Transverse colon (tissue), 4 donors: ENCODE measurements around the gene CALR. TPM values are rescaled to one million over a fixed set of nuclear protein-coding genes. Genes with fewer than 3 reads are reported as not detected.
"Not testable (repeated sequence)": the region's sequence is repeated elsewhere in the genome, so short reads cannot be mapped to it uniquely, and the experiment has no call there.

Experiments
- DNase-seq: peaks from one replicate; pipeline ENCODE4 v3.0.0-alpha.2; 2019
- H3K27ac ChIP-seq, 4 donors: fragments of 200-600 bp; sonication (generic); 2 replicates each; pipeline ENCODE4 v1.5.1; 2016 to 2018; ENCODE audit warnings: inconsistent platforms in 4 of 4
- H3K27me3 ChIP-seq: fragments of 200-600 bp; sonication (generic); 2 replicates; pipeline ENCODE4 v1.5.1; 2017; ENCODE audit warnings: inconsistent platforms
- H3K36me3 ChIP-seq, 4 donors: fragments of 200-600 bp; sonication (generic); 2 replicates each; pipeline ENCODE4 v1.5.1; 2017 to 2019; ENCODE audit warnings: inconsistent platforms in 4 of 4
- H3K4me1 ChIP-seq, 4 donors: fragments of 200-600 bp; sonication (generic); 2 replicates each; pipeline ENCODE4 v1.5.1; 2017 to 2020; ENCODE audit warnings: inconsistent platforms in 4 of 4
- H3K4me3 ChIP-seq, 4 donors: fragments of 200-600 bp; sonication (generic); 1 replicate in 1 of 4; 2 replicates in 3 of 4; pipeline versions ENCODE4 v1.5.1 to v1.6.1; 2017 to 2019; ENCODE audit warnings: inconsistent platforms in 4 of 4
- H3K9me3 ChIP-seq, 2 donors: fragments of 200-600 bp; sonication (generic); 2 replicates each; pipeline ENCODE4 v1.5.1; 2017 to 2019; ENCODE audit warnings: inconsistent platforms in 2 of 2
- EP300 ChIP-seq: sonication (generic); formaldehyde crosslinking; IDR thresholded peaks from one replicate; pipeline ENCODE4 v1.6.1; 2017; ENCODE audit warnings: antibody characterized with exemption, low read depth
- POLR2A ChIP-seq: fragments of 450-650 bp; IDR thresholded peaks from one replicate; pipeline ENCODE4 v1.6.1; 2016; ENCODE audit warnings: antibody characterized with exemption, mild to moderate bottlenecking, moderate library complexity
- POLR2AphosphoS5 ChIP-seq, 3 donors: sonication (generic); formaldehyde crosslinking; IDR thresholded peaks; one replicate each; pipeline ENCODE4 v1.6.1; 2016; ENCODE audit warnings: antibody characterized with exemption in 3 of 3
- WGBS, 2 donors: methylation state at CpG; one replicate each; pipeline ENCODE4 v1.1.5; 2018; ENCODE audit warnings: low coverage in 1 of 2; 5-methylcytosine and 5-hydroxymethylcytosine counted together
- in situ Hi-C, 4 donors: fragments of 200-750 bp; cut with MboI; loops; one replicate each; pipeline versions ENCODE4 v1.15.0 to v1.15.1; 2017; ENCODE audit warnings: low sequenced_read_pairs in 3 of 4, low pct_ligation_motif_present in 1 of 4, low pct_unique_long_range_greater_than_20kb in 1 of 4
- intact Hi-C: fragments of 100-400 bp; cut with DNase I; formaldehyde crosslinking; loops from one replicate; pipeline ENCODE4 v1.15.1; 2023; ENCODE audit warnings: low total_unique reads
- total RNA-seq, 4 donors: library from RNA; depleted of rRNA; stranded (reverse); fragments of >200 nt; gene quantifications; one replicate each; pipeline ENCODE4 v1.1.0, GENCODE V29; 2016
- TF ChIP-seq, protein P1 (sequence below), 5 experiments: fragments of 200-600 bp in 3 of 5; fragments of 450-650 bp in 2 of 5; sonication (generic) in 3 of 5; IDR thresholded peaks; 1 replicate in 2 of 5; 2 replicates in 3 of 5; pipeline ENCODE4 v1.5.1; 2016 to 2017; ENCODE audit warnings: antibody characterized with exemption in 5 of 5, inconsistent platforms in 3 of 5, mild to moderate bottlenecking in 2 of 5, moderate library complexity in 1 of 5

The CALR gene
- 100 to 1,000 TPM; 181 to 444 (median 317) TPM for total RNA-seq

DNA sequence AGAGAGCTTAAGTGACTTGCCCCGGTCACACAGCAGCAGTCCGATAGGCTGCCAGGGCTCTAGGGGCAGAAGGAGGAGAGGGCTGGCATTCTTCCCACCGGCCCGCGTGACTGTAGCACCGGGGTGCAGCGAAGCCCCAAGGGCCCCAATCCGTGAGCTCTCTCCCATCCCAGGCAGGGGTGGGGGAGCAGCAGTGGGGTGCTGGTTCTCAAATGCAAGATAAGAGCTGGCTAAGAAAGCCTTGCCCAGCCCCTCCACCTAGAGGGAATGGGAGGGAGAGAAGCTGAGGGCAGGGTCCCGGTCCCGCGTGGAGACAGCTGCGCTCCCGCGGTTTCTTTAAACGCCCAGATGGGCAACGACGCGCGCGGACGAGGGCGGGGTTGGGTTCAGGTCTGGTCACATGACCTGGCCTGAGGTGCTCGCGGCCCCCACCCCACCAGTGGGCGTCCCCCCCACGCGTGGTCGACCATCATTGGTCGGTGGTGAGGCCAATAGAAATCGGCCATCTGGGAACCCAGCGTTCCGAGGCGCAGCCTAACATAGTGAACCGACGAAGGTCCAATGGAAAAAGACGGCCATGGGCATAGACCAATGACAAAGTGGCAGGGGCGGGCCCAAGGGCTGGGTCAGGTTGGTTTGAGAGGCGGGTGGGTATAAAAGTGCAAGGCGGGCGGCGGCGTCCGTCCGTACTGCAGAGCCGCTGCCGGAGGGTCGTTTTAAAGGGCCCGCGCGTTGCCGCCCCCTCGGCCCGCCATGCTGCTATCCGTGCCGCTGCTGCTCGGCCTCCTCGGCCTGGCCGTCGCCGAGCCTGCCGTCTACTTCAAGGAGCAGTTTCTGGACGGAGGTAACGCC, at the start of gene CALR:
Gene CALR (plus strand): TSS at position 683 of the 852 bp plus-strand sequence. CDS start 71 bp downstream, at position 754.
- peak; percentile 100 for DNase-seq
- Histone ChIP-seq H3K27me3 (no peaks in the 10 kb centered on the region), H3K4me3 (peak within 1 kb of the TSS; percentile 90 to 100 (median 92)), H3K9me3 (no peaks in the 10 kb centered on the region), H3K27ac (peak within 1 kb of the TSS; percentile 95 to 98 (median 98)), H3K36me3 (peaks cover 0 to 23% (median 9%) of the 10 kb centered on the region in 4 donors), H3K4me1 (peaks cover 16 to 45% (median 33%) of the 10 kb centered on the region in 4 donors)
- peak; percentile 100 for TF ChIP-seq POLR2A
- no peak for TF ChIP-seq EP300
- TF ChIP-seq POLR2AphosphoS5 (IDR thresholded peaks at IDR 0.05): peak; percentile 99 to 100 (median 99)
- TF ChIP-seq, protein P1, sequence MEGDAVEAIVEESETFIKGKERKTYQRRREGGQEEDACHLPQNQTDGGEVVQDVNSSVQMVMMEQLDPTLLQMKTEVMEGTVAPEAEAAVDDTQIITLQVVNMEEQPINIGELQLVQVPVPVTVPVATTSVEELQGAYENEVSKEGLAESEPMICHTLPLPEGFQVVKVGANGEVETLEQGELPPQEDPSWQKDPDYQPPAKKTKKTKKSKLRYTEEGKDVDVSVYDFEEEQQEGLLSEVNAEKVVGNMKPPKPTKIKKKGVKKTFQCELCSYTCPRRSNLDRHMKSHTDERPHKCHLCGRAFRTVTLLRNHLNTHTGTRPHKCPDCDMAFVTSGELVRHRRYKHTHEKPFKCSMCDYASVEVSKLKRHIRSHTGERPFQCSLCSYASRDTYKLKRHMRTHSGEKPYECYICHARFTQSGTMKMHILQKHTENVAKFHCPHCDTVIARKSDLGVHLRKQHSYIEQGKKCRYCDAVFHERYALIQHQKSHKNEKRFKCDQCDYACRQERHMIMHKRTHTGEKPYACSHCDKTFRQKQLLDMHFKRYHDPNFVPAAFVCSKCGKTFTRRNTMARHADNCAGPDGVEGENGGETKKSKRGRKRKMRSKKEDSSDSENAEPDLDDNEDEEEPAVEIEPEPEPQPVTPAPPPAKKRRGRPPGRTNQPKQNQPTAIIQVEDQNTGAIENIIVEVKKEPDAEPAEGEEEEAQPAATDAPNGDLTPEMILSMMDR (IDR thresholded peaks at IDR 0.05): no peak
- intact Hi-C loops (no loop called here), in situ Hi-C loops (no loop called here)
- WGBS, 2 donors: 0 to 1% methylated on average over 4 to 63 of the region's 63 CpGs

DNA sequence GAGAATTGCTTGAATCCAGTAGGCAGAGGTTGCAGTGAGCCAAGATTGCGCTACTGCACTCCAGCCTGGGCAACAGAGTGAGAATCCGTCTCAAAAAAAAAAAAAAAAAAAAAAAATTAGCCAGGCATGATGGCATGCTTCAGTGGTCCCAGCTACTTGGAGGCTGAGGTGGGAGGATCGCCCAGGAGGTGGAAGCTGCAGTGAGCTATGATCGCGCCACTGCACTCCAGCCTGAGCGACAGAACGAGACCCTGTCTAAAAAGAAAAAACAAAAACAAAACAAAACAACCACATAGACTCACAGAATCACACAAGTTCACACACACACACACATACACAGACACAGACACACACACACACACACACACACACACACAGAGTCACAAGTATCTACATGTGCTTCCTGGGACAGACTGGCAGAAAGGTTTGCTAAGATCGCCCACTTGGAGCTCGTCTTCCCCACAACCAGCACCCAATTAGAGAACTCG, 48.1 kb upstream of the CALR start:
- H3K9me3 ChIP-seq, in situ Hi-C loops, intact Hi-C loops, H3K36me3 ChIP-seq, DNase-seq, H3K27me3 ChIP-seq: not testable (repeated sequence)
- peaks cover 9 to 25% (median 23%) of the 10 kb centered on the region in 4 donors for H3K4me1 ChIP-seq
- H3K27ac ChIP-seq: peak overlapping the region; percentile 64 to 93 (median 81)
- TF ChIP-seq, protein P1 (IDR thresholded peaks at IDR 0.05): peak in 1 of 5 experiments; percentile 17
- peak overlapping the region in 1 of 4 donors; percentile 36 for H3K4me3 ChIP-seq
- 28% methylated on average over 10 of the region's 10 CpGs; no CpG with 5 or more reads in 1 of the 2 donors for WGBS, 2 donors

DNA sequence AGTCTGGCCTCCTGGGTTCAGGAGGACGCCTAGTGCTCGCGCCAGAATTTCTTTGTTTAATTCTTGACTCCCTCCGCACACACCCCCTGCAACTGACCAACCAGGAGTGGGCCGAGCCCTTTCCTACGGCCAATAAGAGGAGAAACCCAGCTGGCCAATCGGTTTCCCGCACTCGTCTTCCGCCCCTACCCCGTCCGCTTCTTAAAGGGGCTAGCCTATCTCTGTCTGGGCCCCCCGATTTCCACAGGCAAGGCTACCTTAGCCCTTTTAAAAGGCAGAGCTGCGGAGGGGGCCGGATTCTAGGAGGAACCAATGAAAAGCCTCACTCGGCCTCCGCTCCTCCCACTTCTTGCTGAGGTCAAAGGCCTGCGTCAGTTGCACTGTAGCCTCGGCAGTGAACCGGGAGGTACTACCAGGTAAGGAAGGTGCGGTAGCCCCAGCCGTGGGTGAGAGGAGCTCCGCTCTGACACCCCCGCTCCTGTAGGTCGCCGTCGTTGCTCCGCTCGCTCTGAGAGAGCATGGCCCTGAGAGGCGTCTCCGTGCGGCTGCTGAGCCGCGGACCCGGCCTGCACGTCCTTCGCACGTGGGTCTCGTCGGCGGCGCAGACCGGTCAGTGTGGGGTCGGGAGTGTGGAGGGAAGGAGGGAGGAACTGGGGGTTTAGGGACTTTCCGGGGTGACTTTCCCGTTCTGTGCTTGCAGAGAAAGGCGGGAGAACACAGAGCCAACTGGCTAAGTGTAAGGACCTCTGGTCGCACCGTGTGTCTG, 47.4 kb upstream of the CALR start, which contains the start of gene GCDH:
Gene GCDH (plus strand): TSS at position 374 of the 766 bp plus-strand sequence. CDS start 145 bp downstream, at position 519.
- H3K4me1 ChIP-seq: peaks cover 9 to 19% (median 17%) of the 10 kb centered on the region in 4 donors
- peak; percentile 98 for DNase-seq
- peak within 1 kb of the TSS; percentile 68 to 91 (median 85) for H3K4me3 ChIP-seq
- H3K27ac ChIP-seq: peak within 1 kb of the TSS; percentile 74 to 93 (median 85)
- no peaks in the 10 kb centered on the region for H3K9me3 ChIP-seq
- WGBS, 2 donors: 1% methylated on average over 38 of the region's 49 CpGs; no CpG with 5 or more reads in 1 of the 2 donors
- H3K36me3 ChIP-seq: no peaks in the 10 kb centered on the region
- H3K27me3 ChIP-seq: no peaks in the 10 kb centered on the region
- in situ Hi-C loops (no loop called here), intact Hi-C loops (no loop called here)
- TF ChIP-seq, protein P1 (IDR thresholded peaks at IDR 0.05): no peak
- TF ChIP-seq POLR2AphosphoS5 (IDR thresholded peaks at IDR 0.05): peak; percentile 81 to 95 (median 89)
- no peak for TF ChIP-seq EP300
- peak; percentile 84 for TF ChIP-seq POLR2A
